Stimulated activated CD4-positive, alpha-beta T cell treated with anti-CD3 and anti-CD28 coated beads, Interleukin-4, amount 100 ng/mL, for 1 hour (primary cell): ENCODE data around the gene PHACTR4.
A peak's percentile ranks its signal among the peaks of the same experiment; 100 is the strongest.
"Not testable (repeated sequence)": the region's sequence is repeated elsewhere in the genome, so short reads cannot be mapped to it uniquely, and the experiment has no call there.

Experiments
- DNase-seq: peaks from one replicate; pipeline ENCODE4 v3.0.0-alpha.2; 2020

Gene PHACTR4

GRCh38 chr1:28506907-28507246, 137.3 kb downstream of the PHACTR4 start:
- no peak for DNase-seq

- peak; percentile 43 for DNase-seq
These were observed 137.7 kb downstream of the PHACTR4 start for GRCh38 chr1:28507247-28507645.

GRCh38 chr1:28507646-28508434, 138.3 kb downstream of the PHACTR4 start:
- peak; percentile 33 for DNase-seq

GRCh38 chr1:28508435-28508754, 138.9 kb downstream of the PHACTR4 start:
- DNase-seq, result peak; percentile 33

GRCh38 chr1:28509705-28510272, 140.2 kb downstream of the PHACTR4 start:
- peak; percentile 48 for DNase-seq

GRCh38 chr1:28510273-28510969, 140.9 kb downstream of the PHACTR4 start:
- DNase-seq, result peak; percentile 44

- no peak for DNase-seq
These were observed 141.5 kb downstream of the PHACTR4 start for GRCh38 chr1:28510970-28511440.

GRCh38 chr1:28512058-28512611, 142.6 kb downstream of the PHACTR4 start:
- DNase-seq, result peak; percentile 36

- DNase-seq, result not testable (repeated sequence)
These were observed 144.9 kb downstream of the PHACTR4 start for GRCh38 chr1:28514445-28514933.

GRCh38 chr1:28516518-28516956, 147.0 kb downstream of the PHACTR4 start:
- DNase-seq, result no peak

GRCh38 chr1:28517649-28517999, 148.1 kb downstream of the PHACTR4 start:
- DNase-seq, result no peak

- DNase-seq, result peak; percentile 91
These were observed 148.6 kb downstream of the PHACTR4 start for GRCh38 chr1:28518000-28518744.

- DNase-seq, result peak; percentile 26
These were observed 149.3 kb downstream of the PHACTR4 start for GRCh38 chr1:28518745-28519341.

GRCh38 chr1:28519946-28520725, 150.6 kb downstream of the PHACTR4 start:
- no peak for DNase-seq

- not testable (repeated sequence) for DNase-seq
These were observed 151.3 kb downstream of the PHACTR4 start for GRCh38 chr1:28520796-28521195.

- no peak for DNase-seq
These were observed 152.1 kb downstream of the PHACTR4 start for GRCh38 chr1:28521502-28522164.

GRCh38 chr1:28522537-28522936, 153.0 kb downstream of the PHACTR4 start:
- DNase-seq, result not testable (repeated sequence)

- not testable (repeated sequence) for DNase-seq
These were observed 155.6 kb downstream of the PHACTR4 start for GRCh38 chr1:28525002-28525642.

- no peak for DNase-seq
These were observed 157.3 kb downstream of the PHACTR4 start for GRCh38 chr1:28526886-28527285.

- DNase-seq, result no peak
These were observed 160.9 kb downstream of the PHACTR4 start for GRCh38 chr1:28530456-28530855.
